ENCODE results near the gene NREP.

NREP gene

GRCh38 chr5:111739416-111739815, 17.6 kb downstream of the NREP start:
- H3K4me3 ChIP-seq, result no peak overlapping the region
- no peak overlapping the region for H3K9ac ChIP-seq (ENCODE audit: insufficient read length)
- no peak overlapping the region for H3K27ac ChIP-seq
- no peak for DNase-seq (ENCODE audit: low read depth, low spot score)
- no peaks in the 10 kb centered on the region for H3K9me3 ChIP-seq (ENCODE audit: low read depth, low read length)
- no peak for TF ChIP-seq FOXP2 (optimal IDR thresholded peaks at IDR 0.05; ENCODE audit: control extremely low read depth, extremely low read length, insufficient read depth)
- no peak for TF ChIP-seq POLR2AphosphoS5 (IDR thresholded peaks at IDR 0.05; ENCODE audit: borderline replicate concordance, low read depth, low read length)
- no peak for TF ChIP-seq EZH2 (IDR thresholded peaks at IDR 0.05)
- peaks cover 23% of the 10 kb centered on the region for H3K36me3 ChIP-seq (ENCODE audit: insufficient read depth, low read length)

GRCh38 chr5:111738118-111738517, 18.9 kb downstream of the NREP start:
- no peak overlapping the region for H3K9ac ChIP-seq (ENCODE audit: insufficient read length)
- H3K27ac ChIP-seq, result no peak overlapping the region
- H3K9me3 ChIP-seq (ENCODE audit: low read depth, low read length), result no peaks in the 10 kb centered on the region
- H3K36me3 ChIP-seq (ENCODE audit: insufficient read depth, low read length), result peaks cover 32% of the 10 kb centered on the region
- TF ChIP-seq POLR2AphosphoS5 (IDR thresholded peaks at IDR 0.05; ENCODE audit: borderline replicate concordance, low read depth, low read length) (no peak), FOXP2 (optimal IDR thresholded peaks at IDR 0.05; ENCODE audit: control extremely low read depth, extremely low read length, insufficient read depth) (no peak), EZH2 (IDR thresholded peaks at IDR 0.05) (no peak)
- H3K4me3 ChIP-seq, result no peak overlapping the region
- no peak for DNase-seq (ENCODE audit: low read depth, low spot score)

- Histone ChIP-seq H3K4me3 (no peak overlapping the region), H3K9me3 (ENCODE audit: low read depth, low read length) (no peaks in the 10 kb centered on the region), H3K36me3 (ENCODE audit: insufficient read depth, low read length) (peaks cover 35% of the 10 kb centered on the region), H3K9ac (ENCODE audit: insufficient read length) (no peak overlapping the region), H3K27ac (no peak overlapping the region)
- no peak for DNase-seq (ENCODE audit: low read depth, low spot score)
- TF ChIP-seq EZH2 (IDR thresholded peaks at IDR 0.05), result no peak
- TF ChIP-seq POLR2AphosphoS5 (IDR thresholded peaks at IDR 0.05; ENCODE audit: borderline replicate concordance, low read depth, low read length), result no peak
- no peak for TF ChIP-seq FOXP2 (optimal IDR thresholded peaks at IDR 0.05; ENCODE audit: control extremely low read depth, extremely low read length, insufficient read depth)
Measured at GRCh38 chr5:111737716-111738115, 19.3 kb downstream of the NREP start.

- Histone ChIP-seq H3K9me3 (ENCODE audit: low read depth, low read length) (no peaks in the 10 kb centered on the region), H3K36me3 (ENCODE audit: insufficient read depth, low read length) (peaks cover 52% of the 10 kb centered on the region), H3K4me3 (no peak overlapping the region), H3K9ac (ENCODE audit: insufficient read length) (no peak overlapping the region), H3K27ac (no peak overlapping the region)
- no peak for DNase-seq (ENCODE audit: low read depth, low spot score)
- TF ChIP-seq FOXP2 (optimal IDR thresholded peaks at IDR 0.05; ENCODE audit: control extremely low read depth, extremely low read length, insufficient read depth) (no peak), EZH2 (IDR thresholded peaks at IDR 0.05) (no peak), POLR2AphosphoS5 (IDR thresholded peaks at IDR 0.05; ENCODE audit: borderline replicate concordance, low read depth, low read length) (no peak)
Measured at GRCh38 chr5:111735583-111736270, 21.3 kb downstream of the NREP start.

- DNase-seq (ENCODE audit: low read depth, low spot score), result no peak
- Histone ChIP-seq H3K4me3 (no peak overlapping the region), H3K36me3 (ENCODE audit: insufficient read depth, low read length) (peaks cover 55% of the 10 kb centered on the region), H3K9ac (ENCODE audit: insufficient read length) (no peak overlapping the region), H3K27ac (no peak overlapping the region), H3K9me3 (ENCODE audit: low read depth, low read length) (no peaks in the 10 kb centered on the region)
- TF ChIP-seq EZH2 (IDR thresholded peaks at IDR 0.05) (no peak), POLR2AphosphoS5 (IDR thresholded peaks at IDR 0.05; ENCODE audit: borderline replicate concordance, low read depth, low read length) (no peak), FOXP2 (optimal IDR thresholded peaks at IDR 0.05; ENCODE audit: control extremely low read depth, extremely low read length, insufficient read depth) (no peak)
Measured at GRCh38 chr5:111734597-111734996, 22.4 kb downstream of the NREP start.

GRCh38 chr5:111734013-111734412, 23.0 kb downstream of the NREP start:
- H3K36me3 ChIP-seq (ENCODE audit: insufficient read depth, low read length), result peaks cover 52% of the 10 kb centered on the region
- H3K9me3 ChIP-seq (ENCODE audit: low read depth, low read length), result no peaks in the 10 kb centered on the region
- no peak overlapping the region for H3K27ac ChIP-seq
- no peak overlapping the region for H3K4me3 ChIP-seq
- no peak for DNase-seq (ENCODE audit: low read depth, low spot score)
- no peak overlapping the region for H3K9ac ChIP-seq (ENCODE audit: insufficient read length)
- TF ChIP-seq EZH2 (IDR thresholded peaks at IDR 0.05) (no peak), POLR2AphosphoS5 (IDR thresholded peaks at IDR 0.05; ENCODE audit: borderline replicate concordance, low read depth, low read length) (no peak), FOXP2 (optimal IDR thresholded peaks at IDR 0.05; ENCODE audit: control extremely low read depth, extremely low read length, insufficient read depth) (no peak)

GRCh38 chr5:111733571-111733970, 23.4 kb downstream of the NREP start:
- DNase-seq (ENCODE audit: low read depth, low spot score), result no peak
- no peak overlapping the region for H3K9ac ChIP-seq (ENCODE audit: insufficient read length)
- H3K9me3 ChIP-seq (ENCODE audit: low read depth, low read length), result no peaks in the 10 kb centered on the region
- no peak overlapping the region for H3K27ac ChIP-seq
- no peak overlapping the region for H3K4me3 ChIP-seq
- peaks cover 56% of the 10 kb centered on the region for H3K36me3 ChIP-seq (ENCODE audit: insufficient read depth, low read length)
- no peak for TF ChIP-seq EZH2 (IDR thresholded peaks at IDR 0.05)
- no peak for TF ChIP-seq POLR2AphosphoS5 (IDR thresholded peaks at IDR 0.05; ENCODE audit: borderline replicate concordance, low read depth, low read length)
- TF ChIP-seq FOXP2 (optimal IDR thresholded peaks at IDR 0.05; ENCODE audit: control extremely low read depth, extremely low read length, insufficient read depth), result no peak

GRCh38 chr5:111731638-111732037, 25.4 kb downstream of the NREP start:
- Histone ChIP-seq H3K4me3 (no peak overlapping the region), H3K27ac (no peak overlapping the region), H3K9me3 (ENCODE audit: low read depth, low read length) (no peaks in the 10 kb centered on the region), H3K9ac (ENCODE audit: insufficient read length) (no peak overlapping the region), H3K36me3 (ENCODE audit: insufficient read depth, low read length) (peaks cover 70% of the 10 kb centered on the region)
- TF ChIP-seq EZH2 (IDR thresholded peaks at IDR 0.05), result no peak
- TF ChIP-seq FOXP2 (optimal IDR thresholded peaks at IDR 0.05; ENCODE audit: control extremely low read depth, extremely low read length, insufficient read depth), result no peak
- no peak for TF ChIP-seq POLR2AphosphoS5 (IDR thresholded peaks at IDR 0.05; ENCODE audit: borderline replicate concordance, low read depth, low read length)
- DNase-seq (ENCODE audit: low read depth, low spot score), result no peak

Measured in SK-N-MC (cell line).